HG02973 (cell line): ENCODE results near the gene ETV3L.
"Not testable (repeated sequence)": the region's sequence is repeated elsewhere in the genome, so short reads cannot be mapped to it uniquely, and the experiment has no call there.

Source experiments
- ATAC-seq: cut with Tn5 transposase; IDR thresholded peaks from one replicate; pipeline ENCODE4 v1.9.1; 2021; ENCODE audit warnings: moderate library complexity; ENCODE audit not compliant: unreplicated experiment

ETV3L gene

DNA sequence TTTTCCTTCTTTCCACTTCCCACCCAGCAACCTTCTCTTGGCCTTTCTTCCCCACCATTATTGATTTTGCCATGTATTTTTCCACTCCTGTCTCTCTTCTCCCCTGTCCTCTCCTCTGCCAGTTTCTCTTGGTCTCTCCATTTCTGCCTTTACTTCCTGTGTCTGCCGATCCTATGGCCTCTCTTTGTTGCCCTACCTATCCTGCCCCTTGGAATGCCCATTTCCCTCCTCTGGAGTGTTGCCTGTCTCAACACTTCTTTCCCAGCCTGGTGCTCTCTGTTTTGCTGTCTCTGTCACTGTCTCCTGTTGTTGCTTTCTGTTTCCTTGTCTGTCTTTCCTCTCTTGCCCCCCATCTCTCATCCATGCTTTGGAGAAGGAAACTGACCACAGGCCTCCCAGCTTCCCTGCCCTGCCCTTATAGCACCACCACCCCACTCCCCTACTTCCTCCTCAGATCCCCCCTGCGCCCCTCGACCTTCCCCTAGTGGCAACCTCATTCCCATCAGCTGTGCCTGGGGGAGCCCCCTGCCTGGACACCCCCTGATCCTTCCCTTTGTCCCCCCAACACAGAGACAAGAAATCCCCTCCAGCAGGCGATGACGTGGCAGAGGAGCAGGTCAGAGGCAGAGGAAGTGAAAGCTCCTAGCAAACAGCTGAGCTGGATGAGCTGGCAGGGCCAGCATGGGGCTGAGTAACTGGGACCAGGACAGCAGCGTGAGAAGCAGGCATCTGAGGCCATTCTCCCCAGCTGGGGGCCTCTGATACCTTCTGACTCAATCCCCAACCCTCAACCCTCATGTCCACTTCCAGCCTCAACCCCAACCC, 6.6 kb upstream of the ETV3L start:
- peak; percentile 91 for ATAC-seq

DNA sequence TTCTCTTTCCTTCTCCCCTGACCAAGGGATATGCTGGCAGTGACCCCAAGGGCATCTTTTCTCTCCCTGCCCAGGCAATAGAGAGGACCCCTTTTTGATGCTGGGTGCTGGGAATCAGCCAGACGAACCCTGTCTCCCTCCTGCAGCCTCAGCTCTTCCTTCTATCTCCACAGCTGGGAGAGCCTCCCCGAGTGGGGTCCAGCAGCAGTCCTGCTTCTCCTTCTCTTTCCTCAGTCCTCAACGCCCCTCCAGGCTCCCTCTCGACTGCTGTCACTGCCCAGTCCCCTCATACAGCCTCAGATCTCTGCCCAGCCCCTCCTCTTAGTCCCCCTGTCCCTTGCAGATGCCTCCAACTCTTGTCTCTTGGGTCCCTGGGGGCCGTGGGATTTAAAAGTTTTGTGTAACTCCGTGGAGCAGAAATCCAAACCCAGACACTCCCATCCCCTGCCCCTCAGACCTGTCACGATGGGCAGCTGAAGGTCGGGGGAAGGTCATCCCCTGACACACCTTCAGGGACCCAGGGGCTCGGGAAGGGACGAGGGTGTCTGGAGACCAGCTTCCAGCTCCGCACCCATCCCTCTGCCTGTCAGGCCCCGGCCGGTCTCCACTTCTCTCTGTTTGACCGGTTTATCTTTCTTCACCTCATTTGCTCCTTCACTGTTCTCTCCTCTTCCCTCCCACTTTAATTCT, 5.8 kb upstream of the ETV3L start:
- ATAC-seq, result no peak

DNA sequence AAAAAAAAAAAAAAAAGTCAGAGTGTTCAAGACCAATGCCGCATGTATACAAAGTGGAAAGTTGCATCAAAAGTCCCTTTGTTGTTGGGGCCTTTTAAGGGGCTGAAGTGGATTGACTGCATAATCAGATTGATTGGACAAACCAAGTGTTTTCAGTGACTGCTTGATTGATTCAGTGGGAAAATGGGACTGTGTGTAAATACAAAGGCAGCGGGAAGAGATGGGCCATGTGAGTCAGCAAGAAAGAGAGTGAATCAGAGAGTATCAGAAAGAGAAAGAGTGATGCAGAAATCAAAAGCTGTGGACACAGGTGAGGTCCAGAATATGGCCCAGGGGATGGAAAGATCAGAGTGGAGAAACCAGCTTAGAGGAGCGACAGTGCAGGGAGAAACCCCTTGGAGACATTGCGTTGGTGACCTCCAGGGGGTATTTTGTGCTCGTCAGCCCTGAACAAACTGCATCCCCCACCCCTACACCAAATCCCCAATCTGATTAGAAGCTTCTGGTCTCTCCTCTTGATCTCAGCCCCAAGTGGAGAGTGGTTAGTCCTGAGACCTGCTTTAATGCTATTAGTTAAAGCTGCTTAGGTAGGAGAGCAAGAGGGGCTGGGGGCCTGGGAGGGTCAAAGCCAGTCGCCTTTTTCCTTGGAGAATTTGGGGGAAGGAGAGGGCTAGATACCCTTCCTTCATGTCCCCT, 5.1 kb upstream of the ETV3L start:
- no peak for ATAC-seq

DNA sequence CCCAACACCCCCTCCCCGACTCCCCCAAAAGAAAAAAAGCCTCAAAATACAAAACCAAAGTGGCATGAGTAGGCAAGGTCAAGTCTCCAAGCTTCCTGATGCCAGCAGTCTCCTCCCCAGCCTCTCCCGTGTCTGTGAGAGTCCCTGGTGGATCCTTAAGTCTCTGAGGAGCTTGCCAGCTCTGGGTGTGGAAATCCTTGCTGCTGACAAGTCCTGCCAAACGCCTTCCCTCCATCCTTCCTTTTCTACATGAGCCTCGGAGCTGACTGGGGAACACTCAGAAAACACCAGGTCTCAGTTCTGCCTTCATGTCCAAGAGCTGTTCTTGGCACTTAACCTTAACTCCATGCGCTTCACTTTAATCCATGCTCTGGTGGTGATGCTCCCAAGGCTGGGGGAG, 3.7 kb upstream of the ETV3L start:
- ATAC-seq, result no peak

DNA sequence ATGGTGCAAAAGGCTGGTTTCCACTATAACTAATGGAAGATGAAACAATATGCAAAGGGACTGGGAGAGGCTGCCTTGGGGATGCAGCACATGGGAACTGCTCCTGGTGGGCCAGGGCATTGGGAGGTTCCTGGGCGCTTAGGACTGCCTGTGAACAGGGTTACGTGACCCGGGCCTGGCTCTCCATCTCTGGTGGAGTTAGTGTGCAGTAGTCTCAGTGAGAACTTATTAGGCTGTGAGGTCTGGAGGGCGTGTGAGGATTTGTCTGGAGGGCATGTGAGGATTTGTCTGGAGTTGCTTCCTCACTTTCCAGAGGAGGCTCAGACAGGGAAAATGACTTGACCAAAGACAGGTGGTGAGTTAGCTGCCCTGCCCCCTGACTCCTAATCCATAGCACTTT, 1.5 kb upstream of the ETV3L start:
- ATAC-seq, result no peak

DNA sequence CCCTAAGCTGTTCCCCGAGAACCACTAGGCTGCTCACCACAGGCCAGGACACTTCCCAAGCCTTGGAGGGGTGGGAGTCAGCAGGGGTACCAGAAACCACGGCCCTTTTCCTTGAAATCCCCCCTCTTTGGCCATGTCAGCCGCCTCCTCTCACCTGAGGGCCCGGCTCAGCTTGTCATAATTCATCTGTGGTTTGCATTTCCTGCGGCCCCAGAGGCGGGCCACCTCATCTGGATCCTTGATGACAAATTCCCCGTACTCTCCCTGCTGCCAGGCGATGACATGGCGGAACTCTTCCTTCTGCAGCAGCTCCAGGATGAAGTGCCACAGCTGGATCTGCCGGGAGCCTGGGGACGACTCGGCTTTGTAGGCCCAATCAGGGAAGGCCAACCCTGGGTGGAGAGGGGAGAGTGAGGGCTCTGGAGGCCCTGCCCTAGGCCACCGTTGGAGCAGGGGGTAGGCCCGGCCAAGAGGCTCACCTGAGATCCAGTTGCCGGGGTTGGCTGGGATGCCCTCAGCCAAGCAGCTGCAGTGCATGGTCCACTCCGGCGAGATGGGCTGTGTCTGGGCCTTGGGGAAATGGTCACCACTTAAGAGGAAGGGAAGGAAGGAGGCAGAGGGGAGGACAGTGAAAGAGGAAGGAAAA, 498 bp downstream of the ETV3L start:
- ATAC-seq, result not testable (repeated sequence)

DNA sequence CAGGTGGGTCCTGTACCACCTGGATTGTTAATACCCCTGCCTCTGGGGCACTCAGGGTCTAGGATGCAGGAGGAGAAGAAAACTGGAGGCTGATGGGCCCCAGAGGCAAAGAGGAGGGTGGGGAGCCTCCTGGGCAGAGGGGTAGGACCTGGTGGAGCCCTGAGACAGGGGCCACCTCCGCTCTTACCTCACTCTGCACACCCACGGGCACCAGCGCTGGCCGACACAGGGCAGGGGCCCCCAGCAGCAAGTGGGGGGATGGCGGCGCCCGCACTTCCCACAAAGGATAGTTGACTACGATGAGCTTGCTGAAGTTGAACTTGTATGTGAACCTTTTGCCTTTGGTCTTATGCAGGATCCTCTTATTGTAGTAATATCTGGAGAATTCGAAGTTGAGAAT, 1.1 kb downstream of the ETV3L start:
- ATAC-seq, result no peak

DNA sequence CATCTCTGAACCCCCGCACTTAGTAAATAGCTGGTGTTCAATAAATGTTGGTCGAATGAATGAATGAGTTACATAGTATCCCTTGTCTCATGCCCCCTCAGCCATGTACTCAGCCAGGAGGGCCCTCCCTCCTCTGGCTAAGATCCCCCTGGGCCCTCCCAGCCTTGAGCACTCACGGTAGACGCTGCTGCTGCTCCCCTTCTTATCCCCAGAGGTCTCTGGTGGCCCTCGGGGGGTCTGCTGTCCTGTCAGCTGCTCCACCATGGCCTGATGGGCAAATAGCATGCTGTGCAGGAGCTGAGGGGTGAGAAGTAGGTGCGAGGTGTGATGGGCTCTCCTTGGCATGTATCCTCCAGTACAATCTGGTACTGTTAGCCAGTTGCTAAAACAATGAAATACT, 1.9 kb downstream of the ETV3L start:
- no peak for ATAC-seq

DNA sequence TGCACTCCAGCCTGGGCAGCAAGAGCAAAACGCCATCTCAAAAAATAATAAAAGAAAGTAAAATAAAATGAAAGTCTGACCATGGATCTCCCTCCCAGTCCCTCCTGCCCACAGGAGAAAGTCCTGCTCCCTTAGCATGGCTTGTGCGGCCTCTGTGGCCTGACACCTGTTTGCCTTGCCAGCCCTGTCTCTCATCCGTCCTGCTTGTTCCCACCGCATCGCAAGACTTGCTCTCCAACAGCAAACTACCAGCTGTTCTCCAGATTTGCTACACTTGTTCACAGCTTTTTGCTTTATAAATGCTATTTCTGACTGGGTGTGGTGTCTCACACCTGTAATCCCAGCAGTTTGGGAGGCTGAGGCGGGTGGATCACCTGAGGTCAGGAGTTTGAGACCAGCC, 2.7 kb downstream of the ETV3L start:
- ATAC-seq, result no peak

DNA sequence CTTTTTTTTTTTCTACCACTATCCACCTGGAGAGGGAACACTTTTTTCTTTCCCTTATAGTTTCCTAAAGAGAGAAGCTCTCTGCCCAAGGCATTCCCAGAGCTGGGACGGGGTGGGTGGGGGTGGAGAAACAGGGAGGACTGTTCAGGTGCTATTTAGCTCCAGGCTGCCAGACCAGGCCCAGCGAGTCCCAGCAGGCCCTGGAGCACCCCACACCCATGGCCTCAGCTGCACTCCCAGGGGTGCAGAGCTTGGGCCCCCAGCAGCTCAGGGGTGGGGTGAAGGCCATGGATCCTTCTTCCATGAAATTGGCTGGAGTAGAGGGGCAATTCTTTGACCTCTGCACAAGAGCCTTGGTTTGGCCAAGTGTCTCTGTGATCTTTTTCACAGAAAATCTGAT, 4.1 kb downstream of the ETV3L start:
- no peak for ATAC-seq

DNA sequence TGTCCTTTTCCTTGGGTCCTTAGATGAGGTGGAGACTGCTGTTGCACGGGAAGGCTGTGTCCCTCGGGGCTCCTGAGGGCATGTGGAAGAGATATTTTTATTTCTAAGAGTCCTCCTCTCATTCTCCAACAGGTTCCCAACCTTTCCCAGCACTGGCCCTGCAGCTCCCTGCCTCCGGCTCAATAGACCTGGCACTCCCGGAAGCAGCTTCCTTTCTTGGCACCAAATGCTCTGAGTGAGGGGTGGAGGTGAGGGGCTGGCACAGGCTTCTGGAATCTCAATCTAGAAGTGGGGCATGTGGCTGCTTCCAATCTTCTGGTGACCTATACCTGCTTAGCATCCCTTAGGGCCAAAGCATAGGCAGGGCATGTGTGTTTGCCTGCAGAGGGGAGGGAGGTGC, 4.5 kb downstream of the ETV3L start:
- ATAC-seq, result no peak

DNA sequence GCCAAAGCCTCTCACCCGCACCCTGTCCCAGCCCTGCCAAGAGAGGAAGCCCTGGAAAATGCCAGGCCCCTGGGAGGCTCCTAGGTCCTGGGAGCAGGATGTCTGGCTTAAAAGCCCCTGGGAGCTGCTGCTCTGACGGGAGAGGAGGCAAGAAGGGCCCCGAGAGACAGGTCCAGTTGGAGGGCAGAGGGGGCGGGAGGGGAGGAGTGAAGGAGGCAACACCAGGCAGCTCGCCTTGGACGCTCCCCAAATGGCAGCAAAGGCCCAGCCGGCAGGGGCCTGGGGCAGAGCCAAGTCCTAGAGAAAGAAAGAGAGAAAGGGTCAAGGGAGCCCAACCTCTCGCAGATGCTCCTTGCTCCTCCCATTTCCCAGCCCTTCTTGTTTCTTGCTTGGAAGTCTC, 6.8 kb downstream of the ETV3L start:
- no peak for ATAC-seq

DNA sequence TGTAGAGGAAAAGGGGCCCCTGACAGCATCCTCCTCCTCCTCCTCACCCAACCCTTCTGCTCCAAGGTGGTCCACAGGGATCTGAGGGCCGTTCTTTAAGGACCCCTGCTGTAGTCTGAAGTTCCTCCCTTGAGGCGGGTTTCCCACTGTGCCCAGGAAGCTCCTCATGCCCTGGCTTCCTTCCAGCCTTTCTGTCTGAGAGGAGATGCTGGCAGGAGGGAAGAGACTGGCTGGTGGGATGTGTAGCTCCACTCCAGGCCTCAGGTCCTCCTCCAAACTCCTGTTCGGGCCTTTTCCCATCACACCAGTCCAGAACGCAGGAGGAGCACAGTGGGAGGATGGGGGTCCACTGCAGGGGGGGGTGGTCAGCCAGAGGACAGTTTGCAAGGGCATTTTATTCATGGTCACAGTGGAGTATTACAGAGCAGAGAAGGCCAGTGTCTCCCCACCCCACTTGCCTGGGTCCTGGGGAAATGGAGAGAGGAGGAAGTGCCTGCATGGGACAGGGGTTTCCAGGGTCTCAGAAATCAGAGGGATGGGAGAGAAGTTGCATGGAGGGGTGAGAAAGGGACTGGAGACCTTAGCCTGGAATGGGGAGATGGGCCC, 7.8 kb downstream of the ETV3L start:
- no peak for ATAC-seq

DNA sequence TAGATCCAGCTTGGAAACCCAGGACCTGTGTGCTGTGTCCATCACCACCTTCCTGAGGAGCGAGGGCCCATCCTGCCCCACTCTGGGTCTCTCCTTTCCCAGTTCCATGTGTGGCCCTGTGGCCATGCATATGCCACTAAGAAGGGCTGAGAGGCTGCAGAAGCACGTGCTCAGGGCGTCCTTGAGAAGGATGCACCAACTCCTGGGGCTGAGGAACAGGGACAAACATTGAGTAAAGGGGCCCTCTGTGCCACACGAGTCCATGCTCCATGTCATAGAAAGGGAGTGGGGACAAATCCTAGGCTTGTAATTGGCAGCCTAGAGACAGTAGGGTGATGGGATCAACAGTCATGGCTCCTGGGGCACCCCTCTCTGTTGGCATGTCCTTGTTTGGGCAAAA, 8.4 kb downstream of the ETV3L start:
- ATAC-seq, result no peak

DNA sequence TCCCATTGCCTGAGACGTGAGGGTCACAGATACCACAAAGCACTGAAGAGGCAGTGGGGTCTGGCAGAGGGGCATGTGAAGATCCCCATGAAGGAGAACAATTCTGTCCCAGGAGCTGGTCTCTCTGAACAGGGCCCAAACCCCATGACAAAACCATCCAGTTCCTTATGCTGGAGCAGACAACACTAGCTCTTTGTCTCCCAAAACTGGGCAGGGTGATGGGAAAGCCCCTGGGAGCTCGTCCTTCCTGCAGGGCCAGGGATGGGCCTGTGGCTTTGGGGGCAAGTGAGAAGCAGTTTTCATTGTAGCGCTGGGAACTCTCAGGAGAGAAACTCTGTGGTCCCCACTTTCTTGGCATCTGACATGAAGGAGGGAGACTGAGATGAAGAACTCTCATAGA, 8.8 kb downstream of the ETV3L start:
- ATAC-seq, result no peak

DNA sequence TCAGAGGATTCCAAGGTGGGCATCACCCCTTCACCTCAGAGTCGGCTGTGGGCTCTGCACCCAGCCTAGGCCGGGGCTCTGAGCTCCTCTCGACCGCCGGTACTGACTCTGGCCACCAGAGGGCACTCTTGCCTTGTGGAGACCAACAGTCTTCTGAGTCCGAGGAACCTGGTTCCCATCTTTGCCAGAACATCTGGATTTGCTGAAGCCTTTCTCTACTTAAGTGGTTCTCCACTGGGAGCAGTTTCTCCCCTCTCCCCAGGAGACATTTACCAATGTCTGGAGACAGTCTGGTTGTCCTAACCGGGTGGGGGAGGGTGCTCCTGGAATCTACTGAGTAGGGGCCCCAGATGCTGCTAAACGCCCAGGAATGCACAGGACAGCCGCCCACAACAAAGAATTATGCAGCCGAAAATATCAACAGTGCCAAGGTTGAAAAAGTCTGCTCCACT, 9.4 kb downstream of the ETV3L start:
- no peak for ATAC-seq

DNA sequence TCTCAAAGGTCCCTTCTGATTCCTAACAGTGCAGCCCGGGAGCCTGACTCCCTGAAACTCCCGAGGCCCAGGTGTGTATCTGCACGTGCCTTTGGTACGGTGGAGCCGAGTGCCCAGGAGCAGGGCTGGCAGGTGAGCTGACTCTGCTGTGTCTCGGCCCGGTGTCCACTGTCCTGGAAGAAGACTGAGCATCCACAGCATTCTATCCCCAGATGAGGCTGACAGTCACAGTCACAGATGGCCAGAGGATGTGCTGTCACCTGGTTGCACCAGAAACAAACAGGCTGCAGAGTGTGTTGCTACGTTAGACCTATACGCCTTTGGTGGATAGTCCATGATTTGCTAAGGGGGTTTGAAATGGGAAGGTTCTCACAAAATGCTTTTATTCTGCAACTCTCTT, 9.8 kb downstream of the ETV3L start:
- ATAC-seq, result no peak

DNA sequence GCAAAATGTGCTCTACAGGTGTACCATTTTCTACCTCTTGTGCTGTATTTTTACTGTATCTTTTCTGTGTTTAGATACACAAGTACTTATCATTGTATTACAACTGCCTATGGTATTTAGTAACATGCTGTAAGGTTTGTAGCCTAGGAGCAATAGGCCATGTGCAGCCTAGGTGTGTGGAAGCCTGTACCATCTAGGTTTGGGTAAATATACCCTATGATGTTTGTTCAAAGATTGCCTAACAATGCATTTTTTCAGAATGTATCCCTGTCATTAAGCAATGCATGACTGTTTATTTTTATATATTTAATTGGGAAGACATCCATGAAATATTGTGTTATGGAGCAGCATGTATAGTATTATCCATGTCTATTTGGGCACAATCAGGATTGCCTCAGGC, 11.0 kb downstream of the ETV3L start:
- ATAC-seq, result no peak

DNA sequence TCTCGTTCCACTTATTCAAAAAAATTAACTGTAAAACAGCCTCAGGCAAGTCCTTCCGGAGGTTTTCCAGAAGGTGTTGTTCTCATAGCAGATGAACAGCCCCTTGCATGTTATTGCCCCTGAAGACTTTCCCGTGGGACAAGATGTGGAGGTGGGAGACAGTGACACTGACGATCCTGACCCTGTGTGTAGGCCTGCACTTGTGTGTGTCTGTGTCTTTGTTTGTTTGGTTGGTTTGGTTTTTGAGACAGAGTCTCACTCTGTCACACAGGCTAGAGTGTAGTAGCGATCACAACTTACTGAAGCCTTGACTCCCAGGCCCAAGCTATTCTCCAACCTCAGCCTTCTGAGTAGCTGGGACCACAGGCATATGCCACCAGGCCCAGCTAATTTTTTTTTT, 12.6 kb downstream of the ETV3L start:
- no peak for ATAC-seq

DNA sequence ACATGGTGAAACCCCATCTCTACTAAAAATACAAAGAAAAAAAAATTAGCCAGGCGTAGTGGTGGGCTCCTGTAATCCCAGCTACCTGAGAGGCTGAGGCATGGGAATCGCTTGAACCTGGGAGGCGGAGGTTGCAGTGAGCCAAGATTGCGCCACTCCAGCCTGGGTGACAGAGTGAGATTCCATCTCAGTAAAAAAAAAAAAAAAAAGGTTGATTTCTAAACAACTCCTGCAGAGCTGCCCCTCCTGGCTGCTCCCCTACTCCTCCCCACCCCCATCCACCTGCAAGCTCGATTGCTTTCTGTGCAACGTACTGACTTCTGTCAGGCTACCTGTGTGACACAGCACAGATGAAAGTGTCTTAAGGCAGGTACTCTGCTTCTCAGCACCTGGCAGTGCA, 13.3 kb downstream of the ETV3L start:
- ATAC-seq, result no peak

DNA sequence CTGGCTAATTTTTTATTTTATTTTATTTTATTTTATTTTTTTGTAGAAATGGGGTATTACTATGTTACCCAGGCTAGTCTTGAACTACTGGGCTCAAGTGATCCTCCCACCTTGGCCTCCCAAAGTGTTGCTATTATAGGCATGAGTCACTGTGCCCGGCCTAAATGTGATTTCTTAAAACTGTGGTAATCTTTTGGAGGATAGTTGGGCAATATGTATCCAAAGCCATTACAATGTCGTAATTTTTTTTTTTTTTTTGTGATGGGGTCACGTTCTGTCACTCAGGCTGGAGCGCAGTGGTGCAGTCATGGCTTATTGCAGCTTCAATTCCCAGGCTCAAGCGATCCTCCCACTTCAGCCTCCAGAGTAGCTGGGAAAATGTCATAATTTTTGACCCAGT, 14.2 kb downstream of the ETV3L start:
- ATAC-seq, result no peak
